H1 (cell line): ENCODE data around the gene LMNTD2. TPM values are rescaled to one million over a fixed set of nuclear protein-coding genes. Genes with fewer than 3 reads are reported as not detected.

Source experiments
- CTCF ChIA-PET: fragments of 300-600 bp; sonication (Branson Sonifier 250); formaldehyde crosslinking; loops from one replicate; lab custom pipeline; 2021; ENCODE audit not compliant: partially characterized antibody; lab: Charles Lee
- POLR2A ChIA-PET: fragments of 300-600 bp; sonication (Branson Sonifier 250); formaldehyde crosslinking; loops from one replicate; lab custom pipeline; 2021; ENCODE audit warnings: inconsistent platforms; ENCODE audit not compliant: partially characterized antibody; lab: Charles Lee
- DNase-seq, 2 experiments: peaks; one replicate each; pipeline versions ENCODE4 v3.0.0 to v3.0.0-alpha.2; 2010 to 2022; ENCODE audit warnings: low spot score in 2 of 2, low read depth in 1 of 2, mixed read lengths in 1 of 2
- FAIRE-seq: peaks from 2 replicates; lab custom pipeline; 2011; peaks lifted over from hg19 to GRCh38; lab: Jason Lieb, UNC
- H2AFZ ChIP-seq: 2 replicates; pipeline ENCODE4 v1.8.1; 2012; ENCODE audit warnings: low read length, inconsistent platforms
- H2AK5ac ChIP-seq: 2 replicates; pipeline ENCODE4 v1.6.1; 2013; ENCODE audit warnings: low read depth, low read length
- H2BK120ac ChIP-seq: replicated peaks from 2 replicates; pipeline ENCODE3; 2013; ENCODE audit warnings: low read depth, low read length, inconsistent platforms
- H2BK12ac ChIP-seq: 2 replicates; pipeline ENCODE4 v1.6.1; 2013; ENCODE audit warnings: low read depth, low read length
- H2BK15ac ChIP-seq: 2 replicates; pipeline ENCODE4 v1.6.1; 2013; ENCODE audit warnings: low read length
- H2BK20ac ChIP-seq: 2 replicates; pipeline ENCODE4 v1.6.1; 2013; ENCODE audit warnings: low read length
- H2BK5ac ChIP-seq: 2 replicates; pipeline ENCODE4 v1.6.1; 2013; ENCODE audit warnings: low read depth, low read length
- H3K14ac ChIP-seq: 2 replicates; pipeline ENCODE4 v1.6.1; 2013; ENCODE audit warnings: inconsistent platforms; ENCODE audit not compliant: insufficient read length
- H3K18ac ChIP-seq: 2 replicates; pipeline ENCODE4 v1.6.1; 2013; ENCODE audit warnings: low read length; ENCODE audit errors: extremely low read depth
- H3K23ac ChIP-seq: 2 replicates; pipeline ENCODE4 v1.6.1; 2013; ENCODE audit warnings: inconsistent platforms; ENCODE audit not compliant: insufficient read length
- H3K23me2 ChIP-seq: 2 replicates; pipeline ENCODE4 v1.6.1; 2013; ENCODE audit warnings: low read depth, low read length
- H3K27ac ChIP-seq: 2 replicates; pipeline ENCODE4 v1.6.1; 2011; ENCODE audit warnings: low read depth, low read length, inconsistent platforms
- H3K27me3 ChIP-seq, 4 experiments: replicated peaks in 1 of 4; 1 replicate in 1 of 4; 2 replicates in 3 of 4; pipeline versions ENCODE4 v1.6.1 to v1.8.1; 2011 to 2013; ENCODE audit warnings: low read length in 3 of 4, mild to moderate bottlenecking in 3 of 4, inconsistent platforms in 2 of 4, mixed read lengths in 2 of 4, moderate library complexity in 1 of 4; ENCODE audit not compliant: control insufficient read depth in 3 of 4, insufficient read depth in 3 of 4; ENCODE audit errors: extremely low read depth in 1 of 4
- H3K36me3 ChIP-seq, 4 experiments: 2 replicates each; pipeline versions ENCODE4 v1.6.1 to v1.8.1; 2011 to 2013; ENCODE audit warnings: mild to moderate bottlenecking in 4 of 4, low read length in 3 of 4, moderate library complexity in 2 of 4, control low read depth in 1 of 4, inconsistent platforms in 1 of 4; ENCODE audit not compliant: insufficient read depth in 4 of 4, control insufficient read depth in 2 of 4
- H3K4ac ChIP-seq: replicated peaks from 2 replicates; pipeline ENCODE3; 2013; ENCODE audit warnings: low read length, low read depth, mixed read lengths, inconsistent platforms; ENCODE audit not compliant: insufficient read length
- H3K4me1 ChIP-seq, 4 experiments: replicated peaks in 1 of 4; 1 replicate in 1 of 4; 2 replicates in 3 of 4; pipeline versions ENCODE4 v1.6.1 to v1.8.1; 2011 to 2013; ENCODE audit warnings: low read length in 3 of 4, inconsistent platforms in 2 of 4, mixed read lengths in 1 of 4; ENCODE audit not compliant: insufficient read depth in 4 of 4, control insufficient read depth in 3 of 4
- H3K4me2 ChIP-seq, 2 experiments: 2 replicates each; pipeline versions ENCODE4 v1.6.1 to v1.8.1; 2011 to 2013; ENCODE audit warnings: low read depth in 2 of 2, low read length in 2 of 2, control low read depth in 1 of 2, inconsistent platforms in 1 of 2, mild to moderate bottlenecking in 1 of 2; ENCODE audit not compliant: insufficient read depth in 1 of 2
- H3K4me3 ChIP-seq, 4 experiments: fragments of 200-600, 300-600 bp in 1 of 4; sonication (generic), shearing (Covaris generic), sonication (Bioruptor Twin) in 1 of 4; 2 replicates each; pipeline versions ENCODE4 v1.5.1 to v1.8.1; 2011 to 2016; ENCODE audit warnings: low read length in 4 of 4, low read depth in 3 of 4, control low read depth in 2 of 4, inconsistent platforms in 2 of 4, mild to moderate bottlenecking in 2 of 4, mixed read lengths in 1 of 4, moderate library complexity in 1 of 4; ENCODE audit not compliant: insufficient read depth in 2 of 4; ENCODE audit errors: extremely low read depth in 1 of 4
- H3K56ac ChIP-seq: replicated peaks from 2 replicates; pipeline ENCODE3; 2013; ENCODE audit warnings: low read depth, mild to moderate bottlenecking, mixed read lengths, low read length, inconsistent platforms; ENCODE audit not compliant: insufficient read length
- H3K79me1 ChIP-seq: 2 replicates; pipeline ENCODE4 v1.6.1; 2013; ENCODE audit warnings: low read depth, low read length, control low read depth
- H3K79me2 ChIP-seq, 2 experiments: 2 replicates each; pipeline versions ENCODE4 v1.6.1 to v1.8.1; 2012 to 2013; ENCODE audit warnings: low read length in 2 of 2, mild to moderate bottlenecking in 2 of 2, inconsistent platforms in 1 of 2; ENCODE audit not compliant: insufficient read depth in 2 of 2, control insufficient read depth in 1 of 2
- H3K9ac ChIP-seq, 4 experiments: replicated peaks in 1 of 4; 1 replicate in 1 of 4; 2 replicates in 3 of 4; pipeline versions ENCODE4 v1.6.1 to v1.8.1; 2011 to 2013; ENCODE audit warnings: low read depth in 3 of 4, low read length in 3 of 4, control low read depth in 2 of 4, mild to moderate bottlenecking in 2 of 4, moderate library complexity in 2 of 4, inconsistent platforms in 1 of 4; ENCODE audit errors: extremely low read depth in 1 of 4
- H3K9me3 ChIP-seq, 2 experiments: 2 replicates each; pipeline versions ENCODE4 v1.6.1 to v1.8.1; 2012 to 2013; ENCODE audit warnings: mild to moderate bottlenecking in 2 of 2, moderate library complexity in 2 of 2, control low read depth in 1 of 2, inconsistent platforms in 1 of 2, low read depth in 1 of 2, low read length in 1 of 2, mixed read lengths in 1 of 2; ENCODE audit not compliant: insufficient read depth in 2 of 2
- H4K20me1 ChIP-seq, 2 experiments: replicated peaks in 1 of 2; 2 replicates each; pipeline versions ENCODE3 to v1.8.1; 2011 to 2013; ENCODE audit warnings: inconsistent platforms in 2 of 2, low read length in 2 of 2, mild to moderate bottlenecking in 1 of 2; ENCODE audit not compliant: insufficient read depth in 2 of 2, control insufficient read depth in 1 of 2
- H4K5ac ChIP-seq: 2 replicates; pipeline ENCODE4 v1.6.1; 2013; ENCODE audit warnings: low read length, low read depth, mixed read lengths, inconsistent platforms; ENCODE audit not compliant: insufficient read length
- H4K8ac ChIP-seq: 2 replicates; pipeline ENCODE4 v1.8.0; 2013; ENCODE audit warnings: mild to moderate bottlenecking, moderate library complexity, low read length, inconsistent platforms; ENCODE audit not compliant: insufficient read depth; ENCODE audit errors: extremely low read depth
- H4K91ac ChIP-seq: replicated peaks from 2 replicates; pipeline ENCODE3; 2013; ENCODE audit warnings: low read length, mixed read lengths, inconsistent platforms; ENCODE audit not compliant: insufficient read length
- ASH2L ChIP-seq: fragments of 200-600, 300-600 bp; sonication (generic); IDR thresholded peaks from one replicate; pipeline ENCODE4 v1.7.1; 2017; ENCODE audit warnings: low read length
- ATF2 ChIP-seq: IDR thresholded peaks from 2 replicates; pipeline ENCODE4 v1.6.1; 2012; ENCODE audit warnings: low read length, inconsistent platforms
- BACH1 ChIP-seq: IDR thresholded peaks from 2 replicates; pipeline ENCODE4 v1.6.1; 2012; ENCODE audit warnings: low read length, improper control_type of control experiment
- CHD1 ChIP-seq: IDR thresholded peaks from 2 replicates; pipeline ENCODE4 v1.6.1; 2012; ENCODE audit warnings: low read depth, low read length, improper control_type of control experiment
- FOSL1 ChIP-seq: IDR thresholded peaks from 2 replicates; pipeline ENCODE4 v1.6.1; 2011; ENCODE audit warnings: mild to moderate bottlenecking, low read depth, low read length, moderate library complexity; ENCODE audit not compliant: insufficient read depth
- SP1 ChIP-seq: IDR thresholded peaks from 2 replicates; pipeline ENCODE4 v1.6.1; 2011; ENCODE audit warnings: low read depth, low read length
- TAF1 ChIP-seq: IDR thresholded peaks from 2 replicates; pipeline ENCODE4 v1.6.1; 2011; ENCODE audit warnings: mild to moderate bottlenecking, low read depth, low read length
- TEAD4 ChIP-seq: IDR thresholded peaks from 2 replicates; pipeline ENCODE4 v1.6.1; 2012; ENCODE audit warnings: low read depth, low read length, inconsistent platforms, mixed read lengths
- USF2 ChIP-seq: IDR thresholded peaks from 2 replicates; pipeline ENCODE4 v1.6.1; 2011; ENCODE audit warnings: low read length, improper control_type of control experiment
- WGBS, 2 experiments: shearing (Covaris generic) in 1 of 2; methylation state at CpG; one replicate each; pipeline versions ENCODE4 v1.1.6 to v1.1.7; 2013 to 2015; ENCODE audit warnings: low lambda C conversion rate in 2 of 2, mixed read lengths in 2 of 2, inconsistent platforms in 1 of 2, low coverage in 1 of 2, missing lambda C conversion rate in 1 of 2; ENCODE audit not compliant: insufficient replicate concordance in 2 of 2, insufficient coverage in 1 of 2, insufficient read length in 1 of 2; ENCODE audit errors: extremely low coverage in 1 of 2, missing lambda C conversion rate in 1 of 2; 5-methylcytosine and 5-hydroxymethylcytosine counted together
- polyA plus RNA-seq, 7 experiments: library from polyadenylated mRNA; depleted of rRNA in 3 of 7; stranded (reverse) in 5 of 7; unstranded in 2 of 7; fragments of >200 nt in 5 of 7; fragments of 200-250 nt in 2 of 7; gene quantifications; 1 replicate in 5 of 7; 2 replicates in 1 of 7; 4 replicates in 1 of 7; pipeline versions ENCODE4 v1.2.1 to v1.2.3, GENCODE V29; 2011 to 2013; ENCODE audit warnings: missing spikeins in 2 of 7, mixed read lengths in 2 of 7
- total RNA-seq: library from RNA; stranded (reverse); fragmentation: NEBNext Ultra II Directional; extraction: Animal tissue kit (Norgen Biotek cat#: 25700); gene quantifications from 2 replicates; pipeline ENCODE4 v1.2.1, GENCODE V29; 2021

The LMNTD2 gene
- total and polyA plus RNA-seq, 2 of the 8 experiments (the other 6 are each of a cell fraction or from before 2014, with no cell fraction given), result 1.6 to 3.1 TPM

- no peak overlapping the region for H3K23ac ChIP-seq
- H3K4me1 ChIP-seq, result peaks cover 2 to 24% (median 12%) of the 10 kb centered on the region in 4 experiments; a peak in 6 of 7 replicates
- H3K27ac ChIP-seq, result no peak overlapping the region
- H3K9ac ChIP-seq, result 0 out of 7 replicates have a peak overlapping the region, but pooled peaks of 1 of the 4 experiments have one; percentile 22
- H2BK12ac ChIP-seq, result 0 out of 2 replicates have a peak overlapping the region, but pooled peaks have one; percentile 27
- no peak overlapping the region for H2AFZ ChIP-seq
- H4K8ac ChIP-seq, result peak overlapping the region; percentile 45
- no peak overlapping the region for H3K14ac ChIP-seq
- peak overlapping the region; percentile 92 for H2BK15ac ChIP-seq
- H2BK20ac ChIP-seq, result no peak overlapping the region
- H2BK120ac ChIP-seq, result no peak overlapping the region
- peak overlapping the region; percentile 58 to 93 for H3K4me2 ChIP-seq
- H3K79me2 ChIP-seq, result no peaks in the 10 kb centered on the region
- peaks cover 6% of the 10 kb centered on the region; the same call in 1 of the 2 replicates for H3K79me1 ChIP-seq
- FAIRE-seq (no peak), DNase-seq (no peak)
- 72% methylated on average over 32 of the region's 36 CpGs; no CpG with 5 or more reads in 1 of the 2 experiments for WGBS, 2 experiments
- H2BK5ac ChIP-seq, result no peak overlapping the region
- H3K36me3 ChIP-seq, result no peaks in the 10 kb centered on the region; a peak in 1 of 8 replicates
- H3K9me3 ChIP-seq, result no peaks in the 10 kb centered on the region
- peaks cover under 1 to 5% (median 3%) of the 10 kb centered on the region in 4 experiments for H3K27me3 ChIP-seq
- H3K18ac ChIP-seq, result peak overlapping the region; percentile 71
- no peak overlapping the region for H2AK5ac ChIP-seq
- peaks cover 2 to 17% of the 10 kb centered on the region in 2 experiments for H4K20me1 ChIP-seq
- H3K4me3 ChIP-seq, result peak overlapping the region; percentile 20 to 67 (median 36)
- H3K23me2 ChIP-seq, result peaks cover 4% of the 10 kb centered on the region; the same call in 1 of the 2 replicates
- ChIA-PET POLR2A (interaction anchor here (1.8 to 2.0 kb wide), 3 partner anchors 9 to 213 kb away, joined by 6 to 13 read pairs (median 7); partner anchors contain the start of gene LMNTD2), CTCF (interaction anchor here (1.8 kb wide), 1 partner anchor 158 kb away, joined by 6 read pairs; no protein-coding TSS in a partner anchor)
- H4K91ac ChIP-seq, result no peak overlapping the region
- H3K4ac ChIP-seq, result peak overlapping the region; percentile 7
- H4K5ac ChIP-seq, result no peak overlapping the region
- peak overlapping the region; percentile 59 for H3K56ac ChIP-seq
- no peak for TF ChIP-seq TAF1
- no peak for TF ChIP-seq ASH2L
- TF ChIP-seq CHD1, result no peak
- no peak for TF ChIP-seq FOSL1
- TF ChIP-seq BACH1, result no peak
- no peak for TF ChIP-seq SP1
- TF ChIP-seq TEAD4, result no peak
- no peak for TF ChIP-seq ATF2
- no peak for TF ChIP-seq USF2
These were observed 8.8 kb upstream of the LMNTD2 start for GRCh38 chr11:569158-569885.
